HG03575 (cell line): ENCODE measurements around the gene SLC9A6.
"Not testable (repeated sequence)": the region's sequence is repeated elsewhere in the genome, so short reads cannot be mapped to it uniquely, and the experiment has no call there.

ENCODE experiments used
- ATAC-seq: cut with Tn5 transposase; IDR thresholded peaks from one replicate; pipeline ENCODE4 v1.9.1; 2021; ENCODE audit not compliant: unreplicated experiment, insufficient number of reproducible peaks, low FRiP score; ENCODE audit errors: extremely low read depth

The SLC9A6 gene

DNA sequence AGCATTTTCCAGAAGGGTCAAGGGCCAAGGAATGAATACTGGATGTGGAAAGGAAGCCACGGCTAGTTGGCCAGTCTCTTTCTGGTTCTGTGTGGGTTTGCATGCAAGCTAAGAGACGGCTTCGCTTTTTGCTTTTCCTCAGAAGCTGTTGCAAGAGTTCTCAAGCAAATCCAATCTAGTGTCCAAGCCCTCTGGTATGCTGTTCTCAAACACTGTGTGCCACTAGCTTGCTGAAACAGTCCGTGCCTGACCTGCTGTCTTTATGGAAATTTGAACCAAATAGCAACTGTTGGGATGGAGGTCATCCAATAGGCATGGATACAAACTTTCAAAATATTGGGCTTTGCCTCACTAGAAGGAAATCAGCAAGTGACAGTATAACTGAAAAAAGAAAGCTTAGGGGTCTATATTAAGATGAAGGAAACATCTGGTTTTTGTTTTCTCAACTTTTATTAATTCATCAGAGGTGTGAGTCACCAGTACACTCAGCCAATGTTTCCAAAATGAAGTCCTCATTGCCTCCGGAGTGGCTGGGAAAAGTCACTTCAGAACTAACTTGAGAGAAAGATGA lies 70.5 kb downstream of the SLC9A6 start:
- no peak for ATAC-seq

DNA sequence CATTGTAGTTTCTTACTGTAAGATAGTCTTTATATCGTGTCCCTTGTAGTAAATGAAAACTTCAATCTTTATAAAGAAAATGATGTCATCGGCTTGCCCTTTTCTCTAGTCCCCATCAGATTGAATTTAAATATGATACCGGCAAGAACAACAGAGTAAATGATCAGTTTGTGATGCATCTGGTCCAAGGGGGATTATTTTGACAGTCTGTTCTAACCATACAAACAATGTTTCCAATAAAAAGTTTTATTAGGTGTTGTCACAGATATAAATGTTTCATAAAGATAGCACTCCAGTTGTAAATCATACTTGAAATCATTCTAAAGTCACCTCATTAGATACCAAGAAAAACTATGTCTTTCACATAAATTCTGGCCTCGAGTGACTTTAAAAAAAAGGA lies 72.3 kb downstream of the SLC9A6 start:
- ATAC-seq, result no peak

GRCh38 chrX:136059350-136059749 lies 74.1 kb downstream of the SLC9A6 start:
- ATAC-seq, result no peak

GRCh38 chrX:136061286-136061685 lies 76.1 kb downstream of the SLC9A6 start:
- ATAC-seq, result no peak

DNA sequence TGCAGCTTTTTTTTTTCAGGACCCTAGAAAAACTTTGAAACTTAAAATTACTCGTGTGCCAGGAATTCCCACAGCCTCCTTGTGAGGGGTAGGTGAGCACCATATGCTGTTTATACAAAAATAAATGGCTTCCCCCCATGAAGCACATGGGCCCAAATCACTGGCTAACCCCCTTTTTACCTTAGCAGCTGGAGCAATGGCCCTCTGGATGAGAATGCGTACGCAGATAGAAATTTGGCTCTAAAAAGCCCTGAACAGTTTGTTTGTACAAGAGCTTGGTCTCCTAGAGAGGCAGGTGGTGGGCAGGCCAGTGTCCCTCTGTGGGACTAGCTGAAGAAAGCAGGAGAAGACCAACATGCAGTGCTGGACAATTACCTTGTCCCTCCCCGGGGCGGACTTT lies 76.5 kb downstream of the SLC9A6 start:
- ATAC-seq, result no peak

DNA sequence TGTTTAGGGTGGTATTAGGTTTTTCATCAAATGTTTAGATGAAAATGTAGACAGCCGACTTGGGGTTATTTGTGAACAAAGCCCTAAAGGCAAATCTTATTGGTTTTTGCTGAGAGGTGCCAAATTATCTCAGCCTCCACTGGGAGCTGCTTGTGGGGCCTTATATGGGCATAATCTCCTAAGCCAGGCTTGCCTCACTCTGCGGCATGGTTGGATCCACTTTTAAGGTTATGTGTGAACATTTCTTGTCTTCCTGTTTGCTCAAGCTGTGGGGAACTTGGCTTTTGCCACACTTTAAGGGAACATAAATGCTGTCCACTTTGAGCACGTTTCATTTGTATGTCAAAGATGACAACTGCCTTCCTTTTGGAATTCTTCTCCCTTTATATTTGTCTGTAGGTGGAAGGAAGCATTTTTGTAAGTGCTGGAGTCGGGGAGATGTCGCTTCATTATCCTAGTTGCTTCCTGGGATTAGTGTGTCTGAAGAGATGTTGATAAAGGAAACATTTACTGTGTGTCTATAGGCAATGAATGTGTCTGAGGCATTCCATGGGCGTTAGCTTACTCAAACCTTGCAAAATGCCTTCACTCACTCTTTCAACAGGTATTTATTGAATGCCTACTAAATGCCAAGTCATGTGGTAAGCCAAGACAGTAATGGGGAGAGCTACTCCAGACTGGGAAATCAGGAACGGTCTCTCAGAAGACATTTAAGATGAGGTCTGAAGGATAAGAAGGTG lies 78.3 kb downstream of the SLC9A6 start:
- no peak for ATAC-seq

GRCh38 chrX:136064661-136065043 lies 79.4 kb downstream of the SLC9A6 start:
- no peak for ATAC-seq

GRCh38 chrX:136065044-136065671 lies 79.9 kb downstream of the SLC9A6 start:
- no peak for ATAC-seq

DNA sequence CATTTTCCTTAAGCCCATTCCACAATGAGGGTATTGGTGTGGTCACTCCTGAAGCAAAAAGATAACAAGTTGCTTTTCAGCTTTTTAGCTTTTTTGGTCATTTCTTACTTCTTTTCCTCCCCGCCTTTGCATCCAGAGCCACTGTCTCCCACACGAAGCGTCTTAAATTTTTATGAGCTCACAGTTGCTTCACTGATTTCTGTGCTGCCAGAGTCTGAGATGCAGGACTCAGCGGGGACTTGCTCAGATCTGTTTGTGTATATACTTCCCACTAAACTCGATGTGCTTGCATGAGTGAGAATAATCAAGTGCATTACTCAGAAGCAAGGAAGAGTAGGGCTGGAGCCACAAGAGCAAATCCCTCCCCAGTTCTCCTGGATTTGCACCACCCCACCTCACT lies 81.9 kb downstream of the SLC9A6 start:
- ATAC-seq, result no peak

DNA sequence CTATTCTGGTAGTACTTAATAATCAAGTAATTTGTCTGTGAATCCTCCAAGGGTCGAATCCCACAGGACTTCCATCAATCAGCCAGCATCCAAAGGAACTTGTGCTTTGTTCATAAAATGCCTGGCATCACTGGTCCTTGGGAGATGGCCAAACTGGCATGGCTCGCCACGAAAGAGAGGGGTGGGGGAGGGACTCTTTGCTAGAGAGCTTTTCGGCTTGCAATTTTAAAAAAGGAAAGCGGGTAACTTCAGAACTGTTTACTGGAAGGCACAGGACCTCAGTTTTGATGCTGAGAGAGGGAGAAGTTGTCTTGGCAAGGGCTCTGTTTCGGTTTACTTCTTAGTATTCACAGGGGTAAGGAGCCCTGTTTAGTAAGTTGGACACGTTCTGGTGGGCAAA lies 82.7 kb downstream of the SLC9A6 start:
- ATAC-seq, result no peak

DNA sequence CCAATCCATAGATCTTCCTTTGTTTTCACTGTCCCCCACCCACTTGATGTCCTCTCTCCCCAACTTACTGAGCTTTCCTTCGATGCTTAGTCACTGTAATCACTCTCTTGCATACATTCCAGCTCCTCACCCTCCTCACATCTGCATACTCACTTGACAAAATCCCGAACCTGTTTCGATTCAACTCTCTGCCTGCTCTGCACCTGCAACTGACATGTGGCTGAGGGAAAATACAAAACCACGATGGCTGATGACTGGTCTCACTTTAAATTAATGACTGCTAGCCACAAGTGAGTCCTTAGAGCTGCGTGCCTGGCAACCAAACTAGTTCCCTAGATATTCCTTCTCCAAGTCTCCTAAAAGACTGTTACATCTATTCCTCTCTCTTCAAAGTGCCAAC lies 91.7 kb downstream of the SLC9A6 start:
- no peak for ATAC-seq

- ATAC-seq, result no peak
Measured at GRCh38 chrX:136080766-136081165, 95.5 kb downstream of the SLC9A6 start.

DNA sequence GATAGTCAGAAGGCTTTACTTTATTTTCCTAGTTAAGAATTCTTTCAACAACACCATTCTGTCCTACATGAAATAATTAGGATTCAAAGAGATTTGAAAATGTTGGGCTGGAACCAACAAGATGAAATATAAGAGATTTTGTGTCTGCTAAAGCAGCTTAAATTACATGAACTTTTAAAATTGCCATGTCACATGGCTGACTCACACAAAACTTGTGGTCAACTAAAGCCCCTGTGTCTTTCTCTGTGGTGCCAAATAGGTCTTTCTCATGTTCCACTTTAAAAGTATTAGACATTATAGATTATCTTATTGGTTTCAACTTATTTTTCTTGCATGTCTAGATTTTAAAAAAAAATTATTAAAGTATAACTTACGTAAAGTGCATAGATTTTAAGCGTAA lies 101.3 kb downstream of the SLC9A6 start:
- ATAC-seq, result no peak

DNA sequence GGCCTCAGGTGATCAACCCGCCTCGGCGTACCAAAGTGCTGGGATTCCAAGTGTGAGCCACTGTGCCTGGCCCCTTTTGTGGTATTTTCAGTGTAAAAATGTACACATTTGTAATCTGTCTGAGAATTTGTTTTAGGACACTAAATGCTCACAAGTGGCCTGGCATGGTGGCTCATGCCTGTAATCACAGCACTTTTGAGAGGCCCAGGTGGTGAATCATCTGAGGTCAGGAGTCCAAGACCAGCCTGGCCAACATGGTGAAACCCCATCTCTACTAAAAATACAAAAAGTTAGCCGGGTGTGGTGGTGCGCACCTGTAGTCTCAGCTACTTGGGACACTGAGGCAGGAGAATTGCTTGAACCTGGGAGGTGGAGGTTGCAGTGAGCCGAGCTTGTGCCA lies 106.7 kb downstream of the SLC9A6 start:
- ATAC-seq, result not testable (repeated sequence)

- no peak for ATAC-seq
Measured at GRCh38 chrX:136094962-136095361, 109.7 kb downstream of the SLC9A6 start.
